T-cell (primary cell): Measurements from ENCODE around the gene TRIM14. TPM values are rescaled to one million over a fixed set of nuclear protein-coding genes. Genes with fewer than 3 reads are reported as not detected.

Experiments
- ATAC-seq, 4 experiments: fragments of 200-7000 bp in 3 of 4; fragments of 150-1000 bp in 1 of 4; cut with Tn5 transposase; replicated peaks in 1 of 4; 1 replicate in 3 of 4; 2 replicates in 1 of 4; pipeline ENCODE4 v1.10.0; 2021; ENCODE audit warnings: moderate library complexity in 3 of 4, mild to moderate bottlenecking in 2 of 4, moderate number of reproducible peaks in 1 of 4
- CTCF ChIA-PET, 2 donors: fragments of 300-600 bp; sonication (Branson Sonifier 250); formaldehyde crosslinking; loops; one replicate each; lab custom pipeline; 2022; ENCODE audit warnings: antibody characterized with exemption in 2 of 2; lab: Charles Lee
- POLR2A ChIA-PET, 2 donors: fragments of 300-600 bp; sonication (Branson Sonifier 250); formaldehyde crosslinking; loops; one replicate each; lab custom pipeline; 2022; ENCODE audit warnings: antibody characterized with exemption in 2 of 2; lab: Charles Lee
- DNase-seq, 35 experiments: peaks; one replicate each; pipeline versions ENCODE4 v3.0.0 to v3.0.0-alpha.2; 2013 to 2023
- H3K27ac ChIP-seq: one replicate; pipeline ENCODE4 v1.5.1; 2013; ENCODE audit warnings: low read length
- H3K27me3 ChIP-seq, 2 experiments: replicated peaks in 1 of 2; 1 replicate in 1 of 2; 2 replicates in 1 of 2; pipeline versions ENCODE4 v1.6.1 to v1.7.0; 2013; ENCODE audit warnings: low read length in 1 of 2, mixed read lengths in 1 of 2; ENCODE audit not compliant: control insufficient read depth in 2 of 2, insufficient read depth in 2 of 2; ENCODE audit errors: extremely low read depth in 1 of 2
- H3K36me3 ChIP-seq, 2 donors: 1 replicate in 1 of 2; 2 replicates in 1 of 2; pipeline versions ENCODE4 v1.6.1 to v1.7.0; 2013; ENCODE audit warnings: low read length in 1 of 2; ENCODE audit not compliant: control insufficient read depth in 2 of 2, insufficient read depth in 1 of 2; ENCODE audit errors: extremely low read depth in 1 of 2
- H3K4me1 ChIP-seq, 2 experiments: 1 replicate in 1 of 2; 2 replicates in 1 of 2; pipeline versions ENCODE4 v1.6.1 to v1.7.0; 2013; ENCODE audit warnings: low read length in 2 of 2, mixed read lengths in 1 of 2; ENCODE audit not compliant: insufficient read depth in 2 of 2, control insufficient read depth in 1 of 2; ENCODE audit errors: extremely low read depth in 1 of 2
- H3K4me3 ChIP-seq, 2 donors: 1 replicate in 1 of 2; 2 replicates in 1 of 2; pipeline versions ENCODE4 v1.5.1 to v1.7.0; 2013; ENCODE audit warnings: mild to moderate bottlenecking in 2 of 2, low read length in 1 of 2, moderate library complexity in 1 of 2; ENCODE audit not compliant: control insufficient read depth in 1 of 2; ENCODE audit errors: extremely low read depth in 1 of 2
- H3K9me3 ChIP-seq: 2 replicates; pipeline ENCODE4 v1.7.0; 2013
- H3K27ac Mint-ChIP-seq, 2 donors: one replicate each; pipeline ENCODE4 v1.8.0; 2020 to 2021; ENCODE audit warnings: mild to moderate bottlenecking in 2 of 2, mixed read lengths in 2 of 2
- H3K27me3 Mint-ChIP-seq, 2 donors: one replicate each; pipeline ENCODE4 v1.8.0; 2021 to 2022; ENCODE audit warnings: mixed read lengths in 2 of 2
- H3K36me3 Mint-ChIP-seq: one replicate; pipeline ENCODE4 v1.8.0; 2021; ENCODE audit warnings: mixed read lengths
- H3K4me1 Mint-ChIP-seq, 3 donors: one replicate each; pipeline ENCODE4 v1.8.0; 2020 to 2022; ENCODE audit warnings: mixed read lengths in 3 of 3, mild to moderate bottlenecking in 1 of 3
- H3K4me3 Mint-ChIP-seq, 3 donors: one replicate each; pipeline ENCODE4 v1.8.0; 2020 to 2022; ENCODE audit warnings: mild to moderate bottlenecking in 3 of 3, mixed read lengths in 3 of 3, moderate library complexity in 3 of 3
- H3K9me3 Mint-ChIP-seq, 3 donors: one replicate each; pipeline ENCODE4 v1.8.0; 2020 to 2022; ENCODE audit warnings: mixed read lengths in 3 of 3
- WGBS: methylation state at CpG from one replicate; pipeline ENCODE4 v1.1.5; 2013; ENCODE audit warnings: missing lambda C conversion rate; ENCODE audit not compliant: insufficient coverage; 5-methylcytosine and 5-hydroxymethylcytosine counted together
- total RNA-seq, 35 experiments: library from RNA in 6 of 35; stranded (reverse) in 6 of 35; fragments of 120-200 nt in 1 of 35; gene quantifications; one replicate each; pipeline versions ENCODE4 v1.2.1 to v1.2.4 and lab custom pipeline; 2013 to 2026

The TRIM14 gene
- total RNA-seq, 5 donors from 2014 or later (not counting 1 experiment from before 2014, with no cell fraction given): 75.7 to 98.9 (median 85.3) TPM

DNA sequence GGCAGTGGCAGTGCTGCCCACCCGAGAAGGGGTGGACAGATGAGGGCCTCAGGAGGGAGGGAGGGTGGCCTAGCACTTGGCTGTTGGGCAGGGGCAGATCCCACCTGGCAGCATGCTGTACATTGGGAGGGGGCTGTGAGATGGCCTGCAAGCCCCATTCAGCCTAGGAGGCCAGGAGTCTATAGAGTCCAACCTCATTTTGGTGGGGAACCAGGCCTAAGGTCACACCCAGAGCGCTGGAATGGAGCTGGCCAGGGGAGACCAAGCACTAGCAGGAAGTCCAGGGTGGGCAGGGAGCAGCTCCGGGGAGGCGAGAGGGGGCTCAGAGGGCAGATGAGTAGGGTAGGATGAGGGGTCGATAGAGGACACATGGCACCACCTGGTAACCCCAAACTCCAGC lies 22.9 kb downstream of the TRIM14 start:
- no peaks in the 10 kb centered on the region for H3K9me3 ChIP-seq
- ChIA-PET CTCF (no interaction called here), POLR2A (no interaction called here)
- DNase-seq (no peak), ATAC-seq (no peak)
- H3K4me3 ChIP-seq: no peak overlapping the region
- Mint-ChIP-seq H3K27me3 (no peaks in the 10 kb centered on the region), H3K27ac (peak overlapping the region; percentile 85 to 99), H3K36me3 (peaks cover 60% of the 10 kb centered on the region), H3K4me1 (peaks cover 68 to 86% (median 73%) of the 10 kb centered on the region in 3 donors), H3K9me3 (no peaks in the 10 kb centered on the region), H3K4me3 (no peak overlapping the region)
- H3K27me3 ChIP-seq: no peaks in the 10 kb centered on the region
- peaks cover 26 to 86% of the 10 kb centered on the region in 2 experiments for H3K4me1 ChIP-seq
- WGBS: 90% methylated on average over 2 of the region's 5 CpGs
- no peak overlapping the region for H3K27ac ChIP-seq
- H3K36me3 ChIP-seq: peaks cover 13 to 59% of the 10 kb centered on the region in 2 donors

GRCh38 chr9:98095401-98095800 lies 23.6 kb downstream of the TRIM14 start:
- Histone ChIP-seq H3K36me3 (peaks cover 13 to 59% of the 10 kb centered on the region in 2 donors), H3K4me1 (peaks cover 20 to 82% of the 10 kb centered on the region in 2 experiments), H3K9me3 (no peaks in the 10 kb centered on the region), H3K4me3 (no peak overlapping the region), H3K27ac (no peak overlapping the region), H3K27me3 (no peaks in the 10 kb centered on the region)
- H3K27ac Mint-ChIP-seq: peak overlapping the region; percentile 69 to 73
- H3K9me3 Mint-ChIP-seq: no peaks in the 10 kb centered on the region
- H3K27me3 Mint-ChIP-seq: no peaks in the 10 kb centered on the region
- no peak for DNase-seq
- ATAC-seq: no peak
- ChIA-PET POLR2A (no interaction called here), CTCF (no interaction called here)
- H3K4me3 Mint-ChIP-seq: no peak overlapping the region
- H3K4me1 Mint-ChIP-seq: peaks cover 67 to 83% (median 71%) of the 10 kb centered on the region in 3 donors
- peaks cover 60% of the 10 kb centered on the region for H3K36me3 Mint-ChIP-seq
- WGBS: no CpG with 5 or more reads among the region's 7 CpGs

GRCh38 chr9:98094851-98095250 lies 24.2 kb downstream of the TRIM14 start:
- H3K4me1 ChIP-seq: peaks cover 14 to 78% of the 10 kb centered on the region in 2 experiments
- DNase-seq (no peak), ATAC-seq (no peak)
- POLR2A ChIA-PET: no interaction called here
- H3K4me3 ChIP-seq: no peak overlapping the region
- H3K36me3 Mint-ChIP-seq: peaks cover 62% of the 10 kb centered on the region
- 94% methylated on average over 13 of the region's 16 CpGs for WGBS
- no peaks in the 10 kb centered on the region for H3K27me3 ChIP-seq
- CTCF ChIA-PET: no interaction called here
- no peaks in the 10 kb centered on the region for H3K9me3 ChIP-seq
- no peaks in the 10 kb centered on the region for H3K27me3 Mint-ChIP-seq
- H3K4me1 Mint-ChIP-seq: peaks cover 65 to 83% (median 71%) of the 10 kb centered on the region in 3 donors
- no peaks in the 10 kb centered on the region for H3K9me3 Mint-ChIP-seq
- no peak overlapping the region for H3K27ac ChIP-seq
- peak overlapping the region; percentile 78 to 84 for H3K27ac Mint-ChIP-seq
- peaks cover 13 to 63% of the 10 kb centered on the region in 2 donors for H3K36me3 ChIP-seq
- no peak overlapping the region for H3K4me3 Mint-ChIP-seq

- Histone ChIP-seq H3K36me3 (peaks cover 13 to 63% of the 10 kb centered on the region in 2 donors), H3K4me3 (no peak overlapping the region), H3K27ac (no peak overlapping the region), H3K9me3 (no peaks in the 10 kb centered on the region), H3K27me3 (no peaks in the 10 kb centered on the region), H3K4me1 (peaks cover 9 to 74% of the 10 kb centered on the region in 2 experiments)
- Mint-ChIP-seq H3K36me3 (peaks cover 64% of the 10 kb centered on the region), H3K4me3 (peak overlapping the region in 1 of 3 donors; percentile 42), H3K27ac (peak overlapping the region; percentile 78 to 84), H3K9me3 (no peaks in the 10 kb centered on the region), H3K4me1 (peaks cover 62 to 81% (median 72%) of the 10 kb centered on the region in 3 donors), H3K27me3 (no peaks in the 10 kb centered on the region)
- WGBS: 92% methylated on average over 4 of the region's 4 CpGs
- ChIA-PET CTCF (no interaction called here), POLR2A (no interaction called here)
- DNase-seq (no peak), ATAC-seq (no peak)
Measured at GRCh38 chr9:98094316-98094715, 24.7 kb downstream of the TRIM14 start.

GRCh38 chr9:98092613-98092931 lies 26.4 kb downstream of the TRIM14 start:
- Mint-ChIP-seq H3K4me3 (peak overlapping the region in 1 of 3 donors; percentile 16), H3K9me3 (no peaks in the 10 kb centered on the region), H3K27me3 (no peaks in the 10 kb centered on the region), H3K27ac (peak overlapping the region; percentile 46 to 89), H3K4me1 (peaks cover 52 to 71% (median 67%) of the 10 kb centered on the region in 3 donors), H3K36me3 (peaks cover 65% of the 10 kb centered on the region)
- Histone ChIP-seq H3K9me3 (no peaks in the 10 kb centered on the region), H3K27ac (peak overlapping the region; percentile 28), H3K36me3 (peaks cover 10 to 52% of the 10 kb centered on the region in 2 donors), H3K4me1 (peaks cover 0 to 57% of the 10 kb centered on the region in 2 experiments), H3K27me3 (no peaks in the 10 kb centered on the region), H3K4me3 (no peak overlapping the region)
- ATAC-seq: peak in 3 of 4 experiments; percentile 40 to 81 (median 52)
- 81% methylated on average over 11 of the region's 11 CpGs for WGBS
- CTCF ChIA-PET: interaction anchor here in 1 of 2 donors (0.5 to 2.9 kb wide), 4 partner anchors 9 to 152 kb away, joined by 3 to 8 read pairs (median 3); partner anchors contain the start of gene TRIM14
- POLR2A ChIA-PET: interaction anchor here in 1 of 2 donors (0.6 to 1.2 kb wide), 2 partner anchors 16 to 233 kb away, joined by 3 read pairs; no protein-coding TSS in a partner anchor
- DNase-seq: peak in 9 of 35 experiments; percentile 7 to 67 (median 34)

DNA sequence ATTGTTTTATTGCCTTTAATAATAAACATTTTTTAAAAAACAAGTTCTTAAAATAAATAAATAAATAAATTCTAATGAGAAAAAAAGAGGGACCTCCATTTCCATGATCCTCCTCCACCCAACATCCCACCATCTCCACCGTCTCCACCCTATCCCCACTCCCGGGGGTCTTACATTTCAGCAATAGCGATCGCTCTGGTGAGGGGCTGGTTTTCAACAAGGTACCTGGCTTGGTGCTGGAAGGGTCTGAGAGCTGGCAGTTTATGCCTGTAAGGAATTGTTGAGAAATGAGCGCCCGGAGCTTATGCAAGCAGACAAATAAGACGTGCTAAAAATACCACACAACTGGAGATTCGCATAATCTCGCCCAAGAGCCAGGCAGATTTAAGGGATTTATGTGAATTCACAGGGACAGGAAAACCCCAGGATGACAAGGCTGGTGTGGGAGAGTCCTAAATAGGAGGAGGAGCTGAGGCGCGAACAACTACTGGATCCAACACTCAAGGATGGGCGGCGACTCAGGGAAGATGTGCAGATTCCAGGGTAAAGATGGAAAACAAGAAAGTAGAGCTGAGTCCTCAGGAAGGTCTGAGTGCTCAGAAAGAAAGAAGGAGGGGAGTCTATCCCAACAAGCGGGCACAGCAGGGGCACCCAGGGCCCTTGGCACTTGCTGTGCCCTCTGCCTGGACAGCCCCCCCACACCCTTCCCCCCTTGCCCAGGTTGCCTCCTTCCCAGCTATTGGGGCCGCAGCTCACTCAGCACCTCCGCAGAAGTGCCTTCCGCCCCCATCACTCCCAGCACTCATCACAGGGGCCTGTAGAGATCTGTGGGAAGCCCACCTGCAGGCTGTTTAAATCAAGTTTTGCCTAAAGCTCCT lies 27.0 kb downstream of the TRIM14 start:
- ChIA-PET POLR2A (interaction anchor here (0.6 to 1.2 kb wide), 3 partner anchors 11 to 234 kb away, joined by 3 read pairs; no protein-coding TSS in a partner anchor), CTCF (interaction anchor here in 1 of 2 donors (0.5 to 2.9 kb wide), 5 partner anchors 10 to 988 kb away, joined by 3 to 8 read pairs (median 3); partner anchors contain the start of gene TRIM14)
- Histone ChIP-seq H3K9me3 (no peaks in the 10 kb centered on the region), H3K36me3 (peaks cover 8 to 52% of the 10 kb centered on the region in 2 donors), H3K27me3 (no peaks in the 10 kb centered on the region), H3K4me3 (no peak overlapping the region), H3K27ac (no peak overlapping the region), H3K4me1 (peaks cover 0 to 51% of the 10 kb centered on the region in 2 experiments)
- no peaks in the 10 kb centered on the region for H3K27me3 Mint-ChIP-seq
- ATAC-seq: peak in 1 of 4 experiments; percentile 12
- WGBS: 100% methylated on average over 6 of the region's 17 CpGs
- H3K36me3 Mint-ChIP-seq: peaks cover 62% of the 10 kb centered on the region
- no peak for DNase-seq
- peak overlapping the region; percentile 41 to 89 for H3K27ac Mint-ChIP-seq
- H3K4me3 Mint-ChIP-seq: peak overlapping the region in 1 of 3 donors; percentile 16
- H3K9me3 Mint-ChIP-seq: no peaks in the 10 kb centered on the region
- peaks cover 48 to 67% (median 63%) of the 10 kb centered on the region in 3 donors for H3K4me1 Mint-ChIP-seq
